GM13977 (cell line): ENCODE results near the gene ITGAE.

ENCODE experiments used
- DNase-seq: peaks from one replicate; pipeline ENCODE4 v3.0.0; 2012; ENCODE audit warnings: low spot score
- in situ Hi-C: fragments of 300-500 bp; cut with MboI; formaldehyde crosslinking; loops from one replicate; pipeline ENCODE4 v1.12.0; 2022; ENCODE audit warnings: low sequenced_read_pairs, low pct_unique_long_range_greater_than_20kb, mixed read lengths, inconsistent platforms; ENCODE audit not compliant: unreplicated experiment
- TF ChIP-seq, protein P1 (sequence below): IDR thresholded peaks from 2 replicates; pipeline ENCODE4 v1.5.1; 2012; ENCODE audit warnings: mild to moderate bottlenecking, control low read depth; ENCODE audit not compliant: insufficient read depth; ENCODE audit errors: extremely low read depth, missing control alignments

ITGAE gene, protein sequence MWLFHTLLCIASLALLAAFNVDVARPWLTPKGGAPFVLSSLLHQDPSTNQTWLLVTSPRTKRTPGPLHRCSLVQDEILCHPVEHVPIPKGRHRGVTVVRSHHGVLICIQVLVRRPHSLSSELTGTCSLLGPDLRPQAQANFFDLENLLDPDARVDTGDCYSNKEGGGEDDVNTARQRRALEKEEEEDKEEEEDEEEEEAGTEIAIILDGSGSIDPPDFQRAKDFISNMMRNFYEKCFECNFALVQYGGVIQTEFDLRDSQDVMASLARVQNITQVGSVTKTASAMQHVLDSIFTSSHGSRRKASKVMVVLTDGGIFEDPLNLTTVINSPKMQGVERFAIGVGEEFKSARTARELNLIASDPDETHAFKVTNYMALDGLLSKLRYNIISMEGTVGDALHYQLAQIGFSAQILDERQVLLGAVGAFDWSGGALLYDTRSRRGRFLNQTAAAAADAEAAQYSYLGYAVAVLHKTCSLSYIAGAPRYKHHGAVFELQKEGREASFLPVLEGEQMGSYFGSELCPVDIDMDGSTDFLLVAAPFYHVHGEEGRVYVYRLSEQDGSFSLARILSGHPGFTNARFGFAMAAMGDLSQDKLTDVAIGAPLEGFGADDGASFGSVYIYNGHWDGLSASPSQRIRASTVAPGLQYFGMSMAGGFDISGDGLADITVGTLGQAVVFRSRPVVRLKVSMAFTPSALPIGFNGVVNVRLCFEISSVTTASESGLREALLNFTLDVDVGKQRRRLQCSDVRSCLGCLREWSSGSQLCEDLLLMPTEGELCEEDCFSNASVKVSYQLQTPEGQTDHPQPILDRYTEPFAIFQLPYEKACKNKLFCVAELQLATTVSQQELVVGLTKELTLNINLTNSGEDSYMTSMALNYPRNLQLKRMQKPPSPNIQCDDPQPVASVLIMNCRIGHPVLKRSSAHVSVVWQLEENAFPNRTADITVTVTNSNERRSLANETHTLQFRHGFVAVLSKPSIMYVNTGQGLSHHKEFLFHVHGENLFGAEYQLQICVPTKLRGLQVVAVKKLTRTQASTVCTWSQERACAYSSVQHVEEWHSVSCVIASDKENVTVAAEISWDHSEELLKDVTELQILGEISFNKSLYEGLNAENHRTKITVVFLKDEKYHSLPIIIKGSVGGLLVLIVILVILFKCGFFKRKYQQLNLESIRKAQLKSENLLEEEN

DNA sequence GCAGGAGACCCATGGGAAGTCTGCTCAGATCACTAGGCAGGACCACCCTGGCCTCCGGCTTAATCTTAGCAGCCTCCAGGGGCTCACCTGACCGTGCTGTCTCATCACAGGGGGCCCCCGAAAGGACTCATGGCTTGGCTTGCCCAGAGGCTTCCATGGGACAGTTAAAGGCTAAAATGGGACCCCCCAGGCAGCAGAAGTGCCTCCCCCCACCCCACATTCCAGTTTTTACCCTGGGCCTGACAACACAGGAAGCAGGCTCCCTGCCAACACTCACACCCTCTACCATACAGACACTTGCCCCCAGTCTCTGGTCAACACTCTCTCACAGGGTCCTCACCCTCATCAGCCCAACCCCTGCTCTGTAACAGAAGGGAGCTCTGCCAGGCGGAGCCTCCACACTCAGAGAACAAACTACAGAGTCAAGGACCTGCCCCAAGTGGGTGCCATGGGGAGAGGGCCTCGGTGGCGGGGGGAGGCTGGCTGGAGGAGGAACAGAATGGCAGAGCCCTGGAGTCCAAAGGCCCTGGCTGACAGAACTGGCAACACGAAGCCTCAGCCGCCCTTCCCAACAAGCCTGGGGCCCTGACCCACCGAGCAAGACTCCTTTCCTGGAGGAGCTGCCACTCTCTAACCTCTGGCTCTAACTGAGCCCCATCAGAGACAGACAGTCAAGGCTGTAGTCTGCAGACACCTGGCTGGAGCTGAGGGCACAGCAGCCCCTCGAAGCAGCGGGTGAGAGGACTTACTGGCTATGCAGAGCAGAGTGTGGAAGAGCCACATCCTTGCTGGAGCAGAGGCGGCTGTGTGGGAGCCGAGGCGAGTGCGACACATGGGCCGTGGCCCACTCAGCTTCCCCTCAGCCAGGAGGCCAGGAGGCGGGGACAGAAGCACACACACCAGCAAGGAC lies at the start of gene ITGAE:
Gene ITGAE, minus strand, starts transcription at position 827 of the 910 bp plus-strand sequence. Its CDS starts 44 bp downstream, at position 783.
- in situ Hi-C loops, result no loop called here
- no peak for DNase-seq
- TF ChIP-seq, protein P1, sequence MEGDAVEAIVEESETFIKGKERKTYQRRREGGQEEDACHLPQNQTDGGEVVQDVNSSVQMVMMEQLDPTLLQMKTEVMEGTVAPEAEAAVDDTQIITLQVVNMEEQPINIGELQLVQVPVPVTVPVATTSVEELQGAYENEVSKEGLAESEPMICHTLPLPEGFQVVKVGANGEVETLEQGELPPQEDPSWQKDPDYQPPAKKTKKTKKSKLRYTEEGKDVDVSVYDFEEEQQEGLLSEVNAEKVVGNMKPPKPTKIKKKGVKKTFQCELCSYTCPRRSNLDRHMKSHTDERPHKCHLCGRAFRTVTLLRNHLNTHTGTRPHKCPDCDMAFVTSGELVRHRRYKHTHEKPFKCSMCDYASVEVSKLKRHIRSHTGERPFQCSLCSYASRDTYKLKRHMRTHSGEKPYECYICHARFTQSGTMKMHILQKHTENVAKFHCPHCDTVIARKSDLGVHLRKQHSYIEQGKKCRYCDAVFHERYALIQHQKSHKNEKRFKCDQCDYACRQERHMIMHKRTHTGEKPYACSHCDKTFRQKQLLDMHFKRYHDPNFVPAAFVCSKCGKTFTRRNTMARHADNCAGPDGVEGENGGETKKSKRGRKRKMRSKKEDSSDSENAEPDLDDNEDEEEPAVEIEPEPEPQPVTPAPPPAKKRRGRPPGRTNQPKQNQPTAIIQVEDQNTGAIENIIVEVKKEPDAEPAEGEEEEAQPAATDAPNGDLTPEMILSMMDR, result no peak

DNA sequence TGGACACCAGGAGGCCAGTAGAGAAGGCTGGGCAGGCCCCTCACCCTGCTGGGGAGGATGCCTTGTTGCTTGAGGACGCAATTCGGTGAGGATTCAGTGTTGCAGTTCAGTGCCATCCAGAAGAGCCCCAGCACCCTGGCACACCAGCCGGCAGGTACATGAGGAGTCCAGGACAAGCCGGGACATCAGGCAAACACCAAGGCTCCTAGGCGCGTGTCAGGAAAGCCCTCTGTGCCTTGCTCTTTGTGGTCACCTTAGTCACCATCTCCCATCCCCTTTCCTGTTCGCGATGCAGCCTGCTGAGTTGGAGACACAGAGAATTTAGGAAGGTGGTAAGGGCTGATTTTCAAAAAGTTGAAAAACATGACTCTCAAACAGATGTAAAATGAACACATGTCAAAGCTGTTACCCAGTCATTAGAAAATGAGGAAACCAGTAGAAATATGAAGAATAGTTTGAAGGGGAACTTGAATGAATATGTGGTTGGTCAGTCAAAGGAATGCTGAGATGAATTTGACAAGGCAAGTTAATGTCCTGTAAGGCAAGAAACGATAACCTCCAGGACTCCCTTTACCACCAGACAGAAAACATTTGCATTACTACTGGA lies 47.3 kb upstream of the ITGAE start:
- DNase-seq, result no peak
- in situ Hi-C loops, result no loop called here
- TF ChIP-seq, protein P1, result no peak

DNA sequence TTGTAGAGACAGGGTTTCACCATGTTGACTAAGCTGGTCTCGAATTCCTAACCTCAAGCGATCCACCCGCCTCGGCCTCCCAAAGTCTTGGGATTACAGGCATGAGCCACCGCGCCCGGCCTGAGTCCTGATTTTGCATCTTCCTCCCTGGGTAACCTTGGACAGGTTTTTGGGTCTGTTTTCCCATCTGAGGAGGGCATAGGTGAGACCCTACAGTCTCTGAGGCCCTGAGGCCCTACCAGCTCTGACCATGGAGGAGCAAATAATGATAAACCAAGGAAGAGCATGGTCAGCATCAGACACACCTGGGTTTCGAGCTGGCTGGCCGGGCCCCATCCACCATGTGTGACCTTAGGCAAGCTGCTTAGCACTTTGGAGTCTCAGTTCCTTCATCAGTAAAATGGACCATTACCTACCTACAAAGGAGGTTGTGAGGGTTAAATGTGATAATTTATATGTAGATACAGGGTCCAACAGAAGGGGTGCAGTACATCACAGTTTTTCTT lies 46.2 kb upstream of the ITGAE start:
- TF ChIP-seq, protein P1, result no peak
- in situ Hi-C loops, result no loop called here

DNA sequence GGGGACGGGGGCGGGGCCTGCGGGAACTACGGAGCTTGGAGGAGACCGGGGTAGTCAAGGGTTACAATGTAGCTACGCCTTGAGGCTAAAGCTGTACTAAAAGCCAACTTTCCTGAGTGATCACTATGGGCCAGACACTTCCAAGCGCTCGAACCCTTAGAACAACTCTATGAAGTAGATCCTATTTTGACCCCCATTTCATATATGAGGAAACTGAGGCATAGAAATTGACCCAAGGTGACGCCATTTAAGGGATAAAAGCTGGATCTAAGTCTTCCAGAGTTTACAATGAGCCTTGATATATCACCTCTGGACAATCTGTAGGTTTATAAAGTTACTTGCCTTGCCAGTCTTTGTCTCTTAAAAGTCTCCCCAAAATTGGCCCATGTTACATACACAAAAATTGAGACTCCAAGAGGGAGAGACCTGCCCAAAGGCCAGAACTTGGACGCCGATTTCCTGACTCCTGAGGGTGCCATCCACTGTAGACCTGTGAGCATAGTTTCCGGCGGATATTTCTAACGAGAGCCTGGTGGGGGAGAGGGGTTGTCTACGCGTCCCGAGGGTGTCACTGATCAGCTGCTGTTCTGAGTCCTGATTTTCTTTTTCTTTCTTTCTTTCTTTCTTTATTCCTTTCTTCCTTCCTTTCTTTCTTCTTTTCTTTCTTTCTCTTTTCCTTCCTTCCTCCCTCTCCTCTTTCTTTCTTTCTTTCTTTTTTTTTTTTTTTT lies 45.6 kb upstream of the ITGAE start:
- DNase-seq, result no peak
- in situ Hi-C loops, result no loop called here
- TF ChIP-seq, protein P1, result no peak

More for the DNA sequence above, 46.2 kb upstream of the ITGAE start:
- no peak for DNase-seq

DNA sequence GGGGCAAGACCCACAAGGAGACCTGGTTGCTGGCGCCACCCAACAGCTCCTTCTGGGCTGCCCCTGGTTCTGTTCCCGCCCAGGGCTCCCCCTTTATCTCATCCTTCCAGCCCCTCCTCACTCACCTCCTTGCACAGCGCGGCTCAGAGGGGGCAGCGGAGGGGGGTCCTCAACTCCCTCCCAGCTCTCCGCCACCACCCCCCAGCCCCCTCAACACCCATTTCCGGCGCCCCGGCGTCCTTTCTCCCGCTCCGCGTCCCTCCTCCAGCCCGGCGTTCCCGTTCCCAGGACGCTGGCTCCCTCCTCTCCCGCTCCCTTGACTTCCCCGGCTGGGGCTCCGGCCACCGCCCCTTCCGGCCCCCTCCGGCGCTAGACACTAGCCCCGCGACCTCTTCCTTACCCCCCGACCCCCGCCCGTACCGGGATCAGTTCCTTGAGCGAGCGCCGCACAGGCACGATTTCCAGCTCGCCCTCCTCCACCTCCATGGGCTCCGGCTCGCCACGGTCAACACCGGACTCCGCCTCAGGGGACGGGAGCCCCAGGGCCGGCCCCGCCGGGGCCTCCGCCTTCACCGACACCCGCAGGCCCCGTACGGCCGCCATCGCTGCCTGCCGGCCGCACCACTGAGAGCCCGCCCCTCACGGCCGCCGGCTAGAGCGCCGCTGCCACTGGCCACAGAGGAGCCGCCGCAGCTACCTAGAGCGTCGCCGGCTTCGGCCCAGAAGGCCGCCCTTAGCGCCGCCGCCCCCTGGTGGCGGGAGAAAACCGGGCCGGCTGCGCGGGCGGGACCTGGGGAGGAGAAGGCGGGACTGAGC lies 44.8 kb upstream of the ITGAE start, which contains the start of gene NCBP3:
Gene NCBP3, minus strand, starts transcription at position 626 of the 816 bp plus-strand sequence. Its CDS starts 23 bp downstream, at position 603.
- in situ Hi-C loops, result no loop called here
- peak; percentile 98 for DNase-seq
- TF ChIP-seq, protein P1, result peak; percentile 96
